ENCODE measurements around the gene AMBRA1.

DNA sequence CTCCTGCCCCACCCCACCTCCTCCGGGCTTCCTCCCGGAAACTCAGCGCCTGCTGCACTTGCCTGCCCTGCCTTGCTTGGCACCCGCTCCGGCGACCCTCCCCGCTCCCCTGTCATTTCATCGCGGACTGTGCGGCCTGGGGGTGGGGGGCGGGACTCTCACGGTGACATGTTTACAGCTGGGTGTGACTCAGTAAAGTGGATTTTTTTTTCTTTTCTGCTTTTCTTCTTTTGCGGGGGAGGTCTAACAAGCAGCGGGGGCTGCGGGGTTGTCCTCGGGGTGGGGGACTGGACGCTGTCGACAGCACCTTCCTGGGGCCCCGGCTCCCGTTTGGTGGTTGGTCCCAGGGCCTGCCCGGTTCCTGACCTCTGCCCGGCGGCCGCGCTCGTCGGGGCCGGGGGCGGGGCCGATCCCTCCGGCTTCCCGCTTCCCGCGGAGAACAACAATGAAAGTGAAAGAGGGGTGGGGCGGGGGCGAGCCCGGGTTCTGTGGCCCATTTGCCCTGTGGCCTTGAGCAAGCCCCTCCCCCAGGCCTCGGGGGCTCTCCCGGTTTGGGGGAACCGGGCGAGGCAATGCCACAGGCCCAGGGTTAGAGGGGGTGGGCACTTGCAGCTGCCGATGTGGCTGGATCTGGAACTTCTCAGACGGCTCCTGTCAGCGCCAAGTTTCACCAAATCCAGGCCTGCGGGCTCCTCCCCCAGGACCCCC is 213.3 kb downstream of the AMBRA1 start:
- TF ChIP-seq GABPA (IDR thresholded peaks at IDR 0.05; ENCODE audit: borderline replicate concordance, insufficient read depth, low read length) (no peak), POLR2A (IDR thresholded peaks at IDR 0.05; ENCODE audit: control extremely low read depth in 1 of 2, low read depth in 2 of 2, low read length in 2 of 2) (peak in 1 of 2 experiments; percentile 56; a peak in 2 of 3 replicates), CTCF (IDR thresholded peaks at IDR 0.05; ENCODE audit: control extremely low read depth in 1 of 3, insufficient read depth in 1 of 3, low read depth in 1 of 3, low read length in 3 of 3) (no peak), SIX5 (IDR thresholded peaks at IDR 0.05; ENCODE audit: low read depth, low read length) (no peak), RBBP5 (IDR thresholded peaks at IDR 0.05; ENCODE audit: borderline replicate concordance, low read depth, low read length) (no peak), CREB1 (IDR thresholded peaks at IDR 0.05) (no peak), YY1 (IDR thresholded peaks at IDR 0.05; ENCODE audit: low read depth, low read length) (no peak), RNF2 (IDR thresholded peaks at IDR 0.05; ENCODE audit: borderline replicate concordance, low read depth, low read length, missing control alignments, poor library complexity, severe bottlenecking) (no peak), EGR1 (IDR thresholded peaks at IDR 0.05; ENCODE audit: borderline replicate concordance, low read depth, low read length) (no peak), CHD2 (IDR thresholded peaks at IDR 0.05; ENCODE audit: low read length) (no peak)

Data from H1 (cell line).